OCI-LY1 (cell line): ENCODE measurements around the gene SHROOM4.

Experiments
- H2AFZ ChIP-seq: fragments of 200-600 bp; sonication (generic), shearing (Covaris generic); 2 replicates; pipeline ENCODE4 v1.6.0; 2014; ENCODE audit warnings: antibody characterized with exemption, mild to moderate bottlenecking, low read length
- H3F3A ChIP-seq: fragments of 200-600 bp; sonication (generic), shearing (Covaris generic); 2 replicates; pipeline ENCODE4 v1.6.0; 2014; ENCODE audit warnings: mild to moderate bottlenecking, antibody characterized with exemption, low read length, moderate library complexity; ENCODE audit not compliant: insufficient read depth
- H3K27ac ChIP-seq: fragments of 200-600 bp; sonication (generic); 2 replicates; pipeline ENCODE4 v1.5.1; 2014; ENCODE audit warnings: low read length, mixed run types, mild to moderate bottlenecking, low read depth; ENCODE audit not compliant: poor library complexity, severe bottlenecking
- H3K27me3 ChIP-seq: fragments of 200-600 bp; sonication (generic); 2 replicates; pipeline ENCODE4 v1.6.0; 2014; ENCODE audit warnings: antibody characterized with exemption, mild to moderate bottlenecking, low read length, moderate library complexity; ENCODE audit not compliant: insufficient read depth
- H3K36me3 ChIP-seq: fragments of 200-600 bp; sonication (generic); 2 replicates; pipeline ENCODE4 v1.6.1; 2014; ENCODE audit warnings: mild to moderate bottlenecking, antibody characterized with exemption, low read length, moderate library complexity, mixed read lengths; ENCODE audit not compliant: insufficient read depth
- H3K4me1 ChIP-seq: fragments of 200-600 bp; sonication (generic); 2 replicates; pipeline ENCODE4 v1.5.1; 2014; ENCODE audit warnings: mild to moderate bottlenecking, low read length, moderate library complexity; ENCODE audit not compliant: insufficient read depth, severe bottlenecking
- H3K4me2 ChIP-seq: fragments of 200-600 bp; sonication (generic), shearing (Covaris generic); 2 replicates; pipeline ENCODE4 v1.6.1; 2014; ENCODE audit warnings: low read length
- H3K4me3 ChIP-seq: fragments of 200-600 bp; sonication (generic); 2 replicates; pipeline ENCODE4 v1.5.1; 2014; ENCODE audit warnings: low read length, low read depth, mild to moderate bottlenecking, mixed read lengths; ENCODE audit not compliant: poor library complexity, severe bottlenecking
- H3K79me2 ChIP-seq: fragments of 200-600 bp; shearing (Covaris generic); 2 replicates; pipeline ENCODE4 v1.6.1; 2016; ENCODE audit warnings: mixed run types, low read length, mixed read lengths; ENCODE audit not compliant: insufficient read depth
- H3K9ac ChIP-seq: fragments of 200-600 bp; sonication (generic), shearing (Covaris generic); 2 replicates; pipeline ENCODE4 v1.6.1; 2014; ENCODE audit warnings: mild to moderate bottlenecking, low read length, mixed read lengths
- H3K9me2 ChIP-seq: fragments of 200-600 bp; sonication (generic), shearing (Covaris generic); 2 replicates; pipeline ENCODE4 v1.6.1; 2014; ENCODE audit warnings: low read depth, mild to moderate bottlenecking, low read length, mixed read lengths
- H3K9me3 ChIP-seq: fragments of 200-600 bp; shearing (Covaris generic); 2 replicates; pipeline ENCODE4 v1.6.1; 2014; ENCODE audit warnings: low read length, mixed read lengths
- H4K20me1 ChIP-seq: fragments of 200-600 bp; sonication (generic), shearing (Covaris generic); 2 replicates; pipeline ENCODE4 v1.6.0; 2016; ENCODE audit warnings: mild to moderate bottlenecking, low read length; ENCODE audit not compliant: insufficient read depth
- EZH2 ChIP-seq: fragments of 200-600 bp; sonication (generic), shearing (Covaris generic); IDR thresholded peaks from 2 replicates; pipeline ENCODE4 v1.8.0; 2017; ENCODE audit warnings: borderline replicate concordance, mixed run types, mild to moderate bottlenecking, antibody characterized with exemption, low read length, moderate library complexity, mixed read lengths
- TF ChIP-seq, protein P1 (sequence below): fragments of 200-600 bp; sonication (generic), shearing (Covaris generic); IDR thresholded peaks from 2 replicates; pipeline ENCODE4 v1.5.1; 2017; ENCODE audit warnings: mild to moderate bottlenecking, antibody characterized with exemption, low read length, moderate library complexity, mixed read lengths

Gene SHROOM4

DNA sequence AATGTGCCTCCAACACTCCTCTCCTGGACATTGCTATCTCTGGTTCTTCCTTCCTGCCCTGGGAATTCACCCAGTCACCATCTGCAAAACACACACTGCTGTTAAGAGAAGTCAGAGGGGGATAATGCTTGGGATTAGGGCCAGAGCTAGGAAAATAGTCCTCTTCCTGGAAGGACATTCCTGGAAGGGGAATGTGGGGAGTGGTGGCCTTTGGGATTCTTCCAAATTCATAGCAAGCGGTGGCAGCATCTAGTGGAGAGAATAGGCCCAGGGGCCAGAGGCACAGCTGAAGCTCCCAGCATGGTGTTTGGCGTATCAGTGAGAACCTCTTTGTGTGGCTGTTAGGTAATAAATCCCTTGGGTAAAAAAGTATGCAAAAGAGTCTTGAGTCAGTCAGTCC lies 34.3 kb downstream of the SHROOM4 start:
- Histone ChIP-seq H3K9me3 (no peaks in the 10 kb centered on the region), H3K27me3 (no peaks in the 10 kb centered on the region), H3K79me2 (no peaks in the 10 kb centered on the region), H2AFZ (no peak overlapping the region), H4K20me1 (no peaks in the 10 kb centered on the region), H3K27ac (no peak overlapping the region), H3K36me3 (no peaks in the 10 kb centered on the region), H3K4me2 (no peak overlapping the region), H3K9me2 (no peaks in the 10 kb centered on the region), H3K9ac (no peak overlapping the region), H3K4me1 (no peaks in the 10 kb centered on the region), H3K4me3 (no peak overlapping the region), H3F3A (no peaks in the 10 kb centered on the region)
- TF ChIP-seq, protein P1, sequence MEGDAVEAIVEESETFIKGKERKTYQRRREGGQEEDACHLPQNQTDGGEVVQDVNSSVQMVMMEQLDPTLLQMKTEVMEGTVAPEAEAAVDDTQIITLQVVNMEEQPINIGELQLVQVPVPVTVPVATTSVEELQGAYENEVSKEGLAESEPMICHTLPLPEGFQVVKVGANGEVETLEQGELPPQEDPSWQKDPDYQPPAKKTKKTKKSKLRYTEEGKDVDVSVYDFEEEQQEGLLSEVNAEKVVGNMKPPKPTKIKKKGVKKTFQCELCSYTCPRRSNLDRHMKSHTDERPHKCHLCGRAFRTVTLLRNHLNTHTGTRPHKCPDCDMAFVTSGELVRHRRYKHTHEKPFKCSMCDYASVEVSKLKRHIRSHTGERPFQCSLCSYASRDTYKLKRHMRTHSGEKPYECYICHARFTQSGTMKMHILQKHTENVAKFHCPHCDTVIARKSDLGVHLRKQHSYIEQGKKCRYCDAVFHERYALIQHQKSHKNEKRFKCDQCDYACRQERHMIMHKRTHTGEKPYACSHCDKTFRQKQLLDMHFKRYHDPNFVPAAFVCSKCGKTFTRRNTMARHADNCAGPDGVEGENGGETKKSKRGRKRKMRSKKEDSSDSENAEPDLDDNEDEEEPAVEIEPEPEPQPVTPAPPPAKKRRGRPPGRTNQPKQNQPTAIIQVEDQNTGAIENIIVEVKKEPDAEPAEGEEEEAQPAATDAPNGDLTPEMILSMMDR, result no peak
- no peak for TF ChIP-seq EZH2

DNA sequence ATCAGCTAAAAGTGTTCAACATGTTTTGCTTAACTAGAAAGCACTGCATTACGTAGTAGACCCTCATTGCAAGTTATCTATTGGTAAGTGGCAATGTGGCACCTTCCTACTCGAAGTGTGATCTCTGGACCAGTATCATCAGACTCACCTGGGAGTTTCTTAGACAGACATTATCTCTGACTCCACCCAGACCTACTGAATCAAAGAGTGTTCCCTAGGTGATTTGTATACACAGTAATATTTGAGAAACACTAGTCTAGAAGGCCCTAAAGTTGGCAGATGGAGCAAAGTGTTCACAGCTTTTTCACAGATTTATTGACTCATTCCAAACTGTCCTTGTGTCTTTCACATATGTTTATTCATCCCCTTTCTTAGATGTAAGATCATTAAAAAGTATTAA lies 35.7 kb downstream of the SHROOM4 start:
- Histone ChIP-seq H3K9me3 (no peaks in the 10 kb centered on the region), H4K20me1 (no peaks in the 10 kb centered on the region), H3K4me2 (no peak overlapping the region), H3K4me3 (no peak overlapping the region), H2AFZ (no peak overlapping the region), H3K27me3 (no peaks in the 10 kb centered on the region), H3K27ac (no peak overlapping the region), H3K36me3 (no peaks in the 10 kb centered on the region), H3K9ac (no peak overlapping the region), H3K79me2 (no peaks in the 10 kb centered on the region), H3K4me1 (no peaks in the 10 kb centered on the region), H3K9me2 (no peaks in the 10 kb centered on the region), H3F3A (no peaks in the 10 kb centered on the region)
- TF ChIP-seq EZH2, result no peak
- TF ChIP-seq, protein P1, result no peak

DNA sequence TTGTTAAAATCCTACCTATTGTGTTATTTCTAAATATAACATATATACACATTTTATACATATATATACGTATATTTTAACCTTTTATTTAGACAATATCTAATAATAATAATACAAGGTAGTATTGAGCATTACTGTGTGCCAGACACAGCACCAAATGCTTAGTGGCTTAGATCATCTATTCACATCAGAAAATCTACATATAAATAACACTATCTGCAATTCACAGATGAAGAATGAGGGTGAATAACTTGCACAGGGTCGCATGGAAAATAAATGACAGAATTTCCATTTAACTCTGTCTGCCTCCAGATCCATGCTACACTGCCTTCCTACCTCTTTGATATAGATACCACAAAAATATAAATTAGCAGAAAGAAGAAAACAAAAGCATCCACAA lies 37.7 kb downstream of the SHROOM4 start:
- Histone ChIP-seq H3K9ac (no peak overlapping the region), H2AFZ (no peak overlapping the region), H3K79me2 (no peaks in the 10 kb centered on the region), H3K4me2 (no peak overlapping the region), H3K36me3 (no peaks in the 10 kb centered on the region), H4K20me1 (no peaks in the 10 kb centered on the region), H3K27me3 (no peaks in the 10 kb centered on the region), H3K9me2 (no peaks in the 10 kb centered on the region), H3K9me3 (no peaks in the 10 kb centered on the region), H3K27ac (no peak overlapping the region), H3K4me1 (no peaks in the 10 kb centered on the region), H3K4me3 (no peak overlapping the region), H3F3A (no peaks in the 10 kb centered on the region)
- TF ChIP-seq, protein P1, result no peak
- TF ChIP-seq EZH2, result no peak
